Vagina (tissue), 2 donors: ENCODE measurements around the gene CPT1B. TPM values are rescaled to one million over a fixed set of nuclear protein-coding genes. Genes with fewer than 3 reads are reported as not detected.
A peak's percentile ranks its signal among the peaks of the same experiment; 100 is the strongest.

Source experiments
- DNase-seq, 2 donors: peaks; one replicate each; pipeline ENCODE4 v3.0.0-alpha.2; 2017; ENCODE audit errors: extremely low spot score in 2 of 2
- H3K27ac ChIP-seq: fragments of 200-600 bp; sonication (generic); one replicate; pipeline ENCODE4 v1.5.1; 2019
- H3K27me3 ChIP-seq: fragments of 200-600 bp; sonication (generic); one replicate; pipeline ENCODE4 v1.5.1; 2019
- H3K36me3 ChIP-seq, 2 donors: fragments of 200-600 bp; sonication (generic); one replicate each; pipeline ENCODE4 v1.5.1; 2017 to 2019
- H3K4me1 ChIP-seq: fragments of 200-600 bp; sonication (generic); one replicate; pipeline ENCODE4 v1.5.1; 2019
- H3K4me3 ChIP-seq, 2 donors: fragments of 200-600 bp; sonication (generic); 1 replicate in 1 of 2; 2 replicates in 1 of 2; pipeline ENCODE4 v1.5.1; 2016 to 2019
- H3K9me3 ChIP-seq: fragments of 200-600 bp; sonication (generic); one replicate; pipeline ENCODE4 v1.5.1; 2019
- POLR2A ChIP-seq, 2 donors: fragments of 450-650 bp; IDR thresholded peaks; one replicate each; pipeline ENCODE4 v1.6.1; 2017; ENCODE audit warnings: antibody characterized with exemption in 2 of 2, mild to moderate bottlenecking in 2 of 2, moderate library complexity in 2 of 2
- POLR2AphosphoS5 ChIP-seq, 2 donors: sonication (generic); formaldehyde crosslinking; IDR thresholded peaks; one replicate each; pipeline ENCODE4 v1.9.0; 2017; ENCODE audit warnings: antibody characterized with exemption in 2 of 2, mild to moderate bottlenecking in 2 of 2, low read depth in 1 of 2; ENCODE audit not compliant: insufficient read depth in 1 of 2
- intact Hi-C: fragments of 100-400 bp; cut with DNase I; formaldehyde crosslinking; loops from one replicate; pipeline ENCODE4 v1.15.1; 2023
- total RNA-seq: library from RNA; depleted of rRNA; stranded (reverse); fragments of >200 nt; gene quantifications from one replicate; pipeline ENCODE4 v1.2.3, GENCODE V29; 2016
- TF ChIP-seq, protein P1 (sequence below), 3 experiments: fragments of 450-650 bp in 2 of 3; fragments of 200-600 bp in 1 of 3; sonication (generic) in 1 of 3; IDR thresholded peaks; one replicate each; pipeline ENCODE4 v1.5.1; 2017 to 2019; ENCODE audit warnings: antibody characterized with exemption in 3 of 3, mild to moderate bottlenecking in 2 of 3, moderate library complexity in 2 of 3

The CPT1B gene
- total RNA-seq, 1 donor from 2014 or later = 29.2 TPM

DNA sequence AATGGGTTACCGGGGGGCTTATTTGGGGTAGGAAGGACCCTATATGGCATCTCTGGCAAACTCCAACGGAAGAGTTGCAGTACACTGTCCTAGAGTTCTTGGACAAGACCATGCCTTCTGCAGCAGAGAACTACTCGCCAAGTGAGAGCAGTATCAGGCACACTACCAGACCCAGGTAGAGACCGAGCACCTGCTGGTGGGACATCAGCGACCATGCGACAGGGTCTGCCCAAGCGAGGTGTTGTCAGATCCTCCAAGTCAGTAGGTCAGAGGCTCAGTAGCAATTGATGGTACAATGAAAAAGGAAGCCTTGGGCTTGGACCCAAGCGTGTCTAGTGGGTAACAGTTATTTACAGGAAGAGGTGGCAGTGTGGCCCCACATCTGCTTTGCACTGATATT lies 7.6 kb upstream of the CPT1B start:
- H3K27me3 ChIP-seq = no peaks in the 10 kb centered on the region
- H3K4me3 ChIP-seq = no peak overlapping the region
- intact Hi-C loops = no loop called here
- TF ChIP-seq POLR2AphosphoS5 (IDR thresholded peaks at IDR 0.05; ENCODE audit: insufficient read depth in 1 of 2, low read depth in 1 of 2) = no peak
- TF ChIP-seq, protein P1, sequence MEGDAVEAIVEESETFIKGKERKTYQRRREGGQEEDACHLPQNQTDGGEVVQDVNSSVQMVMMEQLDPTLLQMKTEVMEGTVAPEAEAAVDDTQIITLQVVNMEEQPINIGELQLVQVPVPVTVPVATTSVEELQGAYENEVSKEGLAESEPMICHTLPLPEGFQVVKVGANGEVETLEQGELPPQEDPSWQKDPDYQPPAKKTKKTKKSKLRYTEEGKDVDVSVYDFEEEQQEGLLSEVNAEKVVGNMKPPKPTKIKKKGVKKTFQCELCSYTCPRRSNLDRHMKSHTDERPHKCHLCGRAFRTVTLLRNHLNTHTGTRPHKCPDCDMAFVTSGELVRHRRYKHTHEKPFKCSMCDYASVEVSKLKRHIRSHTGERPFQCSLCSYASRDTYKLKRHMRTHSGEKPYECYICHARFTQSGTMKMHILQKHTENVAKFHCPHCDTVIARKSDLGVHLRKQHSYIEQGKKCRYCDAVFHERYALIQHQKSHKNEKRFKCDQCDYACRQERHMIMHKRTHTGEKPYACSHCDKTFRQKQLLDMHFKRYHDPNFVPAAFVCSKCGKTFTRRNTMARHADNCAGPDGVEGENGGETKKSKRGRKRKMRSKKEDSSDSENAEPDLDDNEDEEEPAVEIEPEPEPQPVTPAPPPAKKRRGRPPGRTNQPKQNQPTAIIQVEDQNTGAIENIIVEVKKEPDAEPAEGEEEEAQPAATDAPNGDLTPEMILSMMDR (IDR thresholded peaks at IDR 0.05) = no peak
- no peak for TF ChIP-seq POLR2A (IDR thresholded peaks at IDR 0.05)
- H3K4me1 ChIP-seq = peaks cover 20% of the 10 kb centered on the region
- no peaks in the 10 kb centered on the region for H3K9me3 ChIP-seq
- H3K36me3 ChIP-seq = no peaks in the 10 kb centered on the region
- no peak for DNase-seq
- H3K27ac ChIP-seq = no peak overlapping the region

DNA sequence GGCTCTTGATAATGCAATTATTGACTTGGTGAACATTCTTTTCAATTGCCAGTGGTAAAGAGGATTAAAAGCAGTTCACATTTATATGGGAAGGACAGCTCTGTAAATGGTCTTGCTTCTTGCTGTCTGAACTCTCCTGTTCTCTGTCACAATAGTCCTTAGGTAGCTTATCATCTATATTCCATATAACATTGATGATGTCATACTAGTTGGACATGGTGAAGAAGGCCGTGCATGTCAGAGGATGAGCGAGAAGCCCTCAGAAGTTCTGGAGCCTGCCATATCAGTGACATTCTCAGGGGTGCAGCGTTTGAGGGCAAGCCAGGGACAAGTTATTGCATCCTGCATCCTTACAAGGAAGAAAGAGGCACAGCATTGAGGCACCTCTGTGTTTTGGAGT lies 7.0 kb upstream of the CPT1B start:
- H3K27me3 ChIP-seq = no peaks in the 10 kb centered on the region
- intact Hi-C loops = no loop called here
- H3K4me1 ChIP-seq = peaks cover 20% of the 10 kb centered on the region
- H3K4me3 ChIP-seq = no peak overlapping the region
- DNase-seq = no peak
- H3K9me3 ChIP-seq = no peaks in the 10 kb centered on the region
- H3K36me3 ChIP-seq = no peaks in the 10 kb centered on the region
- no peak overlapping the region for H3K27ac ChIP-seq
- TF ChIP-seq POLR2AphosphoS5 (IDR thresholded peaks at IDR 0.05; ENCODE audit: insufficient read depth in 1 of 2, low read depth in 1 of 2) = no peak

DNA sequence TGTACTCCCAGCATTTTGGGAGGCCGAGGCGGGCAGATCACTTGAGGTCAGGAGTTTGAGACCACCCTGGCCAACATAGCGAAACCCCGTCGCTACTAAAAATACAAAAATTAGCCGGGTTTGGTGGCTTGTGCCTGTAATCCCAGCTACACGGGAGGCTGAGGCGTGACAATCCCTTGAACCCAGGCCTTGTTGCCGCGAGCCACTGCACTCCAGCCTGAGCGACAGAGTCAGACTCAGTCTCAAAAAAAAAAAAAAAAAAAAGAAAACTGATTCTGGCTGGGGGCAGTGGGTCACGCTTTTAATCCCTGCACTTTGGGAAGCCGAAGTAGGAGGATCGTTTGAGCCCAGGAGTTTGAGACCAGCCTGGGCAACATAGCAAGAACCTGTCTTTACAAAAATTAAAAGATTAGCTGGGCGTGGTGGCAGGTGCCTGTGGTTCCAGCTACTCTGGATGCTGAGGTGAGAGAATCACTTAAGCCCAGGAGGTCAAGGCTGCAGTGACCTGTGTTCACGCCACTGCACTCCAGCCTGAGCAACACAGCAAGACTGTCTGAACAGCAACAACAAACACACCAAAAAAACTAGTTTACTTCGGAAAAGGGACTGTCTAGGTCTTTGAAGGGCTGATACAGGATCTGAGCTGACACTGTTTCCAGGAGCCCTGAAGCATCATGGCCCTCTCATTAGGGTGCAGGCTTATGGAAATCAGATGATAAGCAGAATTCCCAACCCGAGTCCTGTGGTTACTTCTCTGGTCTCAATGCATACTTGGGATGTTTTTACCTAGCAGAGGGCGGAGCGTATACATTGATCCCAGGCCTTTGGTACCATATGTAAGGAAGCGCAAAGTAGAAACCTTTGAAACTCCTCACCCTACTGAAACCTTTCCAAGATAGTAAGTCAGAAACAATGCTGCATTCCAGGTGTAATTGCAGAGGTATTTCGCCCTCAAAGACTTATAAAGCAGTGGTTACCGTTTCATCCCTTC lies 6.2 kb upstream of the CPT1B start:
- peaks cover 20% of the 10 kb centered on the region for H3K4me1 ChIP-seq
- no peak overlapping the region for H3K27ac ChIP-seq
- TF ChIP-seq POLR2AphosphoS5 (IDR thresholded peaks at IDR 0.05; ENCODE audit: insufficient read depth in 1 of 2, low read depth in 1 of 2) (no peak), POLR2A (IDR thresholded peaks at IDR 0.05) (no peak)
- TF ChIP-seq, protein P1 (IDR thresholded peaks at IDR 0.05) = no peak
- no peak for DNase-seq
- no peaks in the 10 kb centered on the region for H3K9me3 ChIP-seq
- no peak overlapping the region for H3K4me3 ChIP-seq
- no peaks in the 10 kb centered on the region for H3K27me3 ChIP-seq
- H3K36me3 ChIP-seq = no peaks in the 10 kb centered on the region
- intact Hi-C loops = loop anchor here (5.0 kb wide), 2 partner anchors 42 to 57 kb away; partner anchors contain the start of gene SCO2

DNA sequence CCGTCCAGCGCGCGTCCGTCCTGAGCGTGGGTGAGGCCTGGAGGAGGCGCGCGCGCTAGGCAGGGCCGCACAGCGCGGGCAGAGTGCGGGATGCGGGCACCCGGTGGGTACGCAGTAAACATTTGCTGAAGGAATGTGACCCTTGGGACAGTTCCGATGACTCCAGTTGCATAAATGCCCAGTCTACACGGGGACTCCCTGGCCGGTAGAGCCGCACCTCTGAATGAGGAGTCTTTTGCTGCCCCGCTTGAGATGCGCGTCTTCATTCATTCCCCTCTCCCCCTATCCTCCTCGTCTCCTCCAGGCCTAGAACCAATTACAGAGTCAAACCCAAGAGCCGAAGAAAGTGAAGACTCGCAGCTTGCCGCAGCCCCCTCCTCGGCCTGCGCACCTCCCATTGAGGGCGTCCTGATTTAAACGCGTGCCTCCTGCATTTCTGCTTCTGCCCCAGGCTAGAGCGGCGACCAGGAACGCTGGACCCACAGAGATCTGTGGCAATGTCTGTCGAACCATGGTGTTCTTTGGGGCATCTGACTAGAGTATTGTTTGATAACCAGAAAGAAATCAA lies 5.2 kb upstream of the CPT1B start:
- peaks cover 25% of the 10 kb centered on the region for H3K4me1 ChIP-seq
- H3K36me3 ChIP-seq = no peaks in the 10 kb centered on the region
- peak overlapping the region; percentile 77 to 81 for H3K4me3 ChIP-seq
- peak overlapping the region; percentile 70 for H3K27ac ChIP-seq
- intact Hi-C loops = loop anchor here (5.0 kb wide), 2 partner anchors 41 to 56 kb away; partner anchors contain the start of gene SCO2
- no peaks in the 10 kb centered on the region for H3K27me3 ChIP-seq
- TF ChIP-seq, protein P1 (IDR thresholded peaks at IDR 0.05) = no peak
- no peak for TF ChIP-seq POLR2A (IDR thresholded peaks at IDR 0.05)
- TF ChIP-seq POLR2AphosphoS5 (IDR thresholded peaks at IDR 0.05; ENCODE audit: insufficient read depth in 1 of 2, low read depth in 1 of 2) = no peak
- DNase-seq = no peak
- no peaks in the 10 kb centered on the region for H3K9me3 ChIP-seq

- Histone ChIP-seq H3K36me3 (no peaks in the 10 kb centered on the region), H3K4me1 (peaks cover 28% of the 10 kb centered on the region), H3K4me3 (peak within 1 kb of the TSS; percentile 77 to 81), H3K9me3 (no peaks in the 10 kb centered on the region), H3K27ac (peak within 1 kb of the TSS; percentile 97), H3K27me3 (no peaks in the 10 kb centered on the region)
- TF ChIP-seq POLR2A (IDR thresholded peaks at IDR 0.05) (peak; percentile 66 to 93), POLR2AphosphoS5 (IDR thresholded peaks at IDR 0.05; ENCODE audit: insufficient read depth in 1 of 2, low read depth in 1 of 2) (peak; percentile 76 to 86)
- TF ChIP-seq, protein P1 (IDR thresholded peaks at IDR 0.05) = no peak
- peak in 1 of 2 donors; percentile 97 for DNase-seq
- intact Hi-C loops = loop anchor here (5.0 kb wide), 2 partner anchors 40 to 55 kb away; partner anchors contain the start of gene SCO2
These were observed 4.5 kb upstream of the CPT1B start, which contains the start of gene CHKB for GRCh38 chr22:50582493-50583293. CHKB (minus strand) TSS chr22:50582849; CDS start chr22:50582781, 68 bp downstream.
